K562 (cell line): Measurements from ENCODE around the gene HMX2. TPM values are rescaled to one million over a fixed set of nuclear protein-coding genes. Genes with fewer than 3 reads are reported as not detected.

Experiments
- ATAC-seq: fragments of 200-7000 bp; cut with Tn5 transposase; 3 replicates; pipeline ENCODE4 v1.9.1; 2020; ENCODE audit warnings: moderate library complexity
- BruUV-seq: library from RNA; stranded (reverse); fragments of 400-500 nt; replicated peaks from 2 replicates; lab custom pipeline; 2021; lab: Mats Ljungman, UMichigan
- CTCF ChIA-PET: fragments of 300-600 bp; formaldehyde crosslinking; extraction: SDS; loops from one replicate; lab custom pipeline; 2021; ENCODE audit warnings: low intra/inter-chr PET ratio; lab: Yijun Ruan, JAX
- POLR2A ChIA-PET: fragments of 300-600, 350-650 bp; sonication (Branson Sonifier 250); formaldehyde crosslinking; extraction: SDS; loops from one replicate; lab custom pipeline; 2021; ENCODE audit warnings: antibody characterized with exemption, inconsistent platforms; lab: Yijun Ruan, JAX
- DNase-seq, 4 experiments: peaks; one replicate each; pipeline versions ENCODE4 v3.0.0 to v3.0.0-alpha.2; 2011 to 2018; ENCODE audit warnings: low spot score in 3 of 4, mixed read lengths in 3 of 4; ENCODE audit errors: extremely low read depth in 1 of 4
- FAIRE-seq: peaks from 2 replicates; lab custom pipeline; 2011; peaks lifted over from hg19 to GRCh38; lab: Jason Lieb, UNC
- H2AFZ ChIP-seq: 2 replicates; pipeline ENCODE4 v1.6.0; 2011; ENCODE audit warnings: low read depth, low read length, control low read depth, inconsistent platforms
- H3K27ac ChIP-seq: fragments of 200-600 bp; 3 replicates; pipeline ENCODE4 v1.8.0; 2011; ENCODE audit warnings: low read depth, mild to moderate bottlenecking, control low read depth, inconsistent platforms, low read length, moderate library complexity, mixed read lengths; ENCODE audit errors: extremely low read depth
- H3K27me3 ChIP-seq, 2 experiments: fragments of 300-600 bp in 1 of 2; 2 replicates in 1 of 2; 3 replicates in 1 of 2; pipeline versions ENCODE4 v1.6.0 to v1.8.0; 2011; ENCODE audit warnings: inconsistent platforms in 2 of 2, low read length in 2 of 2, mild to moderate bottlenecking in 1 of 2, mixed read lengths in 1 of 2, moderate library complexity in 1 of 2; ENCODE audit not compliant: control insufficient read depth in 2 of 2, insufficient read depth in 2 of 2
- H3K36me3 ChIP-seq: fragments of 300-600 bp; 3 replicates; pipeline ENCODE4 v1.8.0; 2011; ENCODE audit warnings: mild to moderate bottlenecking, low read length, inconsistent platforms; ENCODE audit not compliant: control insufficient read depth, insufficient read depth
- H3K4me1 ChIP-seq, 2 experiments: fragments of 200-600 bp in 1 of 2; replicated peaks in 1 of 2; 2 replicates in 1 of 2; 3 replicates in 1 of 2; pipeline versions ENCODE4 v1.5.1 to v1.8.0; 2011; ENCODE audit warnings: inconsistent platforms in 2 of 2, low read length in 2 of 2, mild to moderate bottlenecking in 1 of 2, mixed read lengths in 1 of 2, moderate library complexity in 1 of 2; ENCODE audit not compliant: control insufficient read depth in 2 of 2, insufficient read depth in 2 of 2
- H3K4me2 ChIP-seq: 2 replicates; pipeline ENCODE4 v1.6.1; 2011; ENCODE audit warnings: low read length, control low read depth, inconsistent platforms, mixed read lengths; ENCODE audit not compliant: insufficient read depth
- H3K4me3 ChIP-seq: fragments of 200-600 bp; sonication (generic), shearing (Covaris generic); 2 replicates; pipeline ENCODE4 v1.5.1; 2016; ENCODE audit warnings: control low read depth, inconsistent platforms
- H3K79me2 ChIP-seq: fragments of 200-600 bp; 3 replicates; pipeline ENCODE4 v1.8.0; 2011; ENCODE audit warnings: low read length, inconsistent platforms; ENCODE audit not compliant: control insufficient read depth, insufficient read depth
- H3K9ac ChIP-seq, 2 experiments: 2 replicates each; pipeline versions ENCODE4 v1.6.0 to v1.6.1; 2011; ENCODE audit warnings: low read depth in 2 of 2, low read length in 2 of 2, control low read depth in 1 of 2, inconsistent platforms in 1 of 2, mild to moderate bottlenecking in 1 of 2, mixed read lengths in 1 of 2; ENCODE audit not compliant: insufficient read depth in 1 of 2
- H3K9me1 ChIP-seq: one replicate; pipeline ENCODE4 v1.6.0; 2011; ENCODE audit warnings: inconsistent platforms, mild to moderate bottlenecking, low read length, moderate library complexity; ENCODE audit not compliant: control insufficient read depth, insufficient read depth
- H3K9me3 ChIP-seq: replicated peaks from 2 replicates; pipeline ENCODE4 v1.5.1; 2011; ENCODE audit warnings: low read depth, low read length, inconsistent platforms; ENCODE audit not compliant: control insufficient read depth, insufficient read depth
- H4K20me1 ChIP-seq: replicated peaks from 2 replicates; pipeline ENCODE4 v1.6.1; 2011; ENCODE audit warnings: low read length, inconsistent platforms, mixed read lengths; ENCODE audit not compliant: control insufficient read depth, insufficient read depth
- E2F6 ChIP-seq, 2 experiments: IDR thresholded peaks; 2 replicates each; pipeline ENCODE4 v1.6.1; 2011; ENCODE audit warnings: borderline replicate concordance in 1 of 2, control low read depth in 1 of 2, low read depth in 1 of 2, low read length in 1 of 2, mild to moderate bottlenecking in 1 of 2, mixed read lengths in 1 of 2, moderate library complexity in 1 of 2; ENCODE audit not compliant: insufficient read depth in 1 of 2, insufficient read length in 1 of 2, poor library complexity in 1 of 2, severe bottlenecking in 1 of 2; ENCODE audit errors: extremely low read depth in 1 of 2
- KAT7 ChIP-seq: sonication (generic); formaldehyde crosslinking; IDR thresholded peaks from 2 replicates; pipeline ENCODE4 v1.8.0; 2022; ENCODE audit warnings: missing genetic modification reagents, mild to moderate bottlenecking, borderline replicate concordance
- STAT5B ChIP-seq: fragments of 250-450 bp; sonication (Bioruptor Pico); IDR thresholded peaks from 2 replicates; pipeline ENCODE4 v1.8.0; 2021; ENCODE audit warnings: mild to moderate bottlenecking, inconsistent platforms
- TAF1 ChIP-seq: IDR thresholded peaks from 2 replicates; pipeline ENCODE4 v1.6.1; 2011; ENCODE audit warnings: mild to moderate bottlenecking, low read length, moderate library complexity; ENCODE audit not compliant: insufficient read depth, control insufficient read depth, severe bottlenecking; ENCODE audit errors: extremely low read depth
- ZNF740 ChIP-seq, 3 experiments: fragments of 200-800 bp in 1 of 3; sonication (Bioruptor generic) in 1 of 3; sonication (generic) in 1 of 3; formaldehyde crosslinking in 1 of 3; IDR thresholded peaks; 2 replicates each; pipeline versions ENCODE4 v1.6.1 to v1.8.0; 2016 to 2022; ENCODE audit warnings: mild to moderate bottlenecking in 2 of 3, missing compliant biosample characterization in 2 of 3, missing genetic modification characterization in 2 of 3, missing genetic modification reagents in 1 of 3
- WGBS: fragments of 100-300 bp; shearing (Covaris generic); methylation state at CpG from one replicate; pipeline ENCODE4 v1.1.6; 2016; ENCODE audit warnings: low coverage, mixed read lengths; ENCODE audit not compliant: insufficient coverage; ENCODE audit errors: missing lambda C conversion rate; 5-methylcytosine and 5-hydroxymethylcytosine counted together
- in situ Hi-C: fragments of 300-500 bp; cut with MboI; formaldehyde crosslinking; loops from 4 replicates; pipeline ENCODE4 v1.15.0; 2018; ENCODE audit warnings: inconsistent platforms, mixed read lengths
- intact Hi-C: fragments of 100-400 bp; cut with micrococcal nuclease; formaldehyde crosslinking; loops from 2 replicates; pipeline ENCODE4 v1.14.2; 2022
- polyA plus RNA-seq, 8 experiments: library from polyadenylated mRNA; depleted of rRNA in 4 of 8; stranded (reverse) in 5 of 8; unstranded in 3 of 8; fragments of >200 nt; fragmentation: Nextera tagmentation in 2 of 8; fragmentation: Illumina TruSeq in 1 of 8; extraction: Ambion mirVana in 2 of 8; extraction: Trizol in 1 of 8; gene quantifications; 2 replicates each; pipeline versions ENCODE4 v1.2.1 to v1.2.3, GENCODE V29; 2011 to 2014; ENCODE audit warnings: inconsistent platforms in 1 of 8, missing spikeins in 1 of 8
- total RNA-seq, 7 experiments: library from RNA; depleted of rRNA in 6 of 7; stranded (reverse); fragments of >200 nt in 6 of 7; fragmentation: Illumina TruSeq in 2 of 7; extraction: Trizol in 2 of 7; gene quantifications; 2 replicates each; pipeline versions ENCODE4 v1.2.1 to v1.2.3, GENCODE V29; 2011 to 2021; ENCODE audit warnings: low replicate concordance in 1 of 7

HMX2 gene
- total and polyA plus RNA-seq, 9 of the 15 experiments (the other 6 are each of a cell fraction or from before 2014, with no cell fraction given) = 0.07 to 0.58 (median 0.09) TPM; not detected in 2

- TF ChIP-seq ZNF740 (CRISPR knock-in tag; IDR thresholded peaks at IDR 0.05) = no peak
- TF ChIP-seq ZNF740 (tag; IDR thresholded peaks at IDR 0.05) = peak in 1 of 2 experiments; percentile 15; a peak in 1 of 4 replicates
- TF ChIP-seq KAT7 (CRISPR knock-in tag) = 0 out of 2 replicates have a peak, but pooled peaks have one; percentile 8
- peak in 1 of 2 experiments; percentile 50 for TF ChIP-seq E2F6 (IDR thresholded peaks at IDR 0.05; ENCODE audit: borderline replicate concordance in 1 of 2, extremely low read depth in 1 of 2, insufficient read depth in 1 of 2, insufficient read length in 1 of 2, low read depth in 1 of 2, low read length in 1 of 2, poor library complexity in 1 of 2, severe bottlenecking in 1 of 2)
- TF ChIP-seq STAT5B (CRISPR knock-in tag) = no peak
- TF ChIP-seq TAF1 = peak; percentile 24
- Histone ChIP-seq H3K27ac (peak overlapping the region; percentile 99), H3K79me2 (peaks cover 57% of the 10 kb centered on the region), H3K4me1 (peaks cover 13 to 55% of the 10 kb centered on the region in 2 experiments), H2AFZ (no peak overlapping the region), H3K27me3 (0 out of 5 replicates have a peak, but pooled peaks cover 0 to 10% of the 10 kb centered on the region in 2 experiments), H3K9ac (peak overlapping the region; percentile 90 to 98), H3K4me2 (peak overlapping the region; percentile 74), H3K9me1 (no peaks in the 10 kb centered on the region), H3K9me3 (no peaks in the 10 kb centered on the region; the same call in 1 of the 2 replicates), H3K4me3 (peak overlapping the region; percentile 73), H4K20me1 (peaks cover 7% of the 10 kb centered on the region; the same call in 1 of the 2 replicates), H3K36me3 (peaks cover 40% of the 10 kb centered on the region)
- in situ Hi-C loops (no loop called here), intact Hi-C loops (no loop called here)
- BruUV-seq = no TSS peak
- DNase-seq (peak in 3 of 4 experiments; percentile 34 to 42 (median 35)), FAIRE-seq (no peak), ATAC-seq (0 out of 3 replicates have a peak, but pooled peaks have one; percentile 0)
- WGBS = 0% methylated on average over 14 of the region's 59 CpGs
- CTCF ChIA-PET = no interaction called here
- POLR2A ChIA-PET = interaction anchor here (1.0 kb wide), 1 partner anchor 10 kb away, joined by 3 read pairs; no protein-coding TSS in a partner anchor
These were observed 11.6 kb upstream of the HMX2 start for GRCh38 chr10:123136221-123136805.
